Measurements from ENCODE around the gene GRM4. TPM values are rescaled to one million over a fixed set of nuclear protein-coding genes. Genes with fewer than 3 reads are reported as not detected.

GRM4 gene
- total RNA-seq, 1 experiment from 2014 or later = not detected

DNA sequence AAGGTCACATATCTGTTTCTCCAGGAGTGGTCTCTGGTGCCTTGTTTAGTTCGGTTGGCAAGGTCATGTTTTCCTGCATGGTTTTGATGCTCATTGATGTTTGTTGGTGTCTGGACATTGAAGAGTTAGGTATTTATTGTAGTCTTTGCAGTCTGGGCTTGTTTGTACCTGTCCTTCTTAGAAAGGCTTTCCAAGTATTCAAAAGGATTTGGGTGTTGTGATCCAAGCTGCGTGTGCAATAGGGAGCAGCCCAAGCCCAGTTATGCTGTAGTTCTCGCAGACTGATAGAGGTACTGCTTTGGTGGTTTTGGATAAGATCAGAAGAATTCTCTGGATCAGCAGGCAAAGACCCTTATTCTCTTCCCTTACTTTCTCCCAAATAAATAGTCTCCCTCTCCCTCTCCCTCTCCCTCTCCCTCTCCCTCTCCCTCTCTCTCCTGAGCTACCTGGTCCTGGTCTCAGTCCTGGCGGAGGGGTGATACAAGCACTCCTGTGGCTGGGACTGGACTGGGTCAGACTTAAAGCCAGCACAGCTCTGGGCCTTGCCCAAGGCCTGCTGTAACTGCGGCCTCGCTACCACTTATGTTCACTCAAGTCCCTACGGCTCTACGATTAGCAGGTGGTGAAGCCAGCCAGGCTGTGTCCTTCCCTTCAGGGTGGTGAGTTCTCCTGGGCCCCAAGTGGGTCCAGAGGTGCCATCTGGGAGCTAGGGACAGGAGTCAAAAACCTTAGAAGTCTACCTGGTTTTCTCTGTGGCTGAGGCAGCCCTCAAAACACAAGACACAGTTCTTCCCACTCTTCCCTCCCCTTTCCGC is 27.3 kb upstream of the GRM4 start:
- no peaks in the 10 kb centered on the region for H3K9me3 ChIP-seq (ENCODE audit: insufficient read depth, low read depth)
- no peak for DNase-seq
- ChIA-PET POLR2A (ENCODE audit: unreplicated experiment) (no interaction called here), CTCF (no interaction called here)
- H3K27ac ChIP-seq = no peak overlapping the region
- no peaks in the 10 kb centered on the region for H3K27me3 ChIP-seq (ENCODE audit: insufficient read depth, low read depth)
- intact Hi-C loops (cut with micrococcal nuclease; ENCODE audit: unreplicated experiment) = no loop called here
- H3K4me3 ChIP-seq = no peak overlapping the region
- no TSS peak for BruUV-seq (replicated peaks)
- no peaks in the 10 kb centered on the region for H3K36me3 ChIP-seq (ENCODE audit: low read depth)
- TF ChIP-seq CTCF (conservative IDR thresholded peaks at IDR 0.05) (no peak), EZH2 (IDR thresholded peaks at IDR 0.05; ENCODE audit: low read depth) (no peak)
- H3K4me1 ChIP-seq (replicated peaks; ENCODE audit: insufficient read depth) = peaks cover 10% of the 10 kb centered on the region
- H2AFZ ChIP-seq = no peak overlapping the region
- H3K79me2 ChIP-seq (ENCODE audit: low read depth) = no peaks in the 10 kb centered on the region
- 0 out of 2 replicates have a peak, but pooled peaks cover 3% of the 10 kb centered on the region for H3F3A ChIP-seq (ENCODE audit: insufficient read depth, low read depth)
- H3K4me2 ChIP-seq = no peak overlapping the region
- H3K9me2 ChIP-seq (ENCODE audit: insufficient read depth) = no peaks in the 10 kb centered on the region
- H4K20me1 ChIP-seq (ENCODE audit: insufficient read depth) = no peaks in the 10 kb centered on the region

- Histone ChIP-seq H3F3A (ENCODE audit: insufficient read depth, low read depth) (0 out of 2 replicates have a peak, but pooled peaks cover 3% of the 10 kb centered on the region), H3K4me2 (no peak overlapping the region), H3K27me3 (ENCODE audit: insufficient read depth, low read depth) (no peaks in the 10 kb centered on the region), H3K4me1 (replicated peaks; ENCODE audit: insufficient read depth) (no peaks in the 10 kb centered on the region), H3K36me3 (ENCODE audit: low read depth) (no peaks in the 10 kb centered on the region), H2AFZ (no peak overlapping the region), H3K79me2 (ENCODE audit: low read depth) (no peaks in the 10 kb centered on the region), H3K9me3 (ENCODE audit: insufficient read depth, low read depth) (no peaks in the 10 kb centered on the region), H3K4me3 (no peak overlapping the region), H3K27ac (no peak overlapping the region), H4K20me1 (ENCODE audit: insufficient read depth) (no peaks in the 10 kb centered on the region), H3K9me2 (ENCODE audit: insufficient read depth) (no peaks in the 10 kb centered on the region)
- intact Hi-C loops (cut with micrococcal nuclease; ENCODE audit: unreplicated experiment) = no loop called here
- ChIA-PET CTCF (no interaction called here), POLR2A (ENCODE audit: unreplicated experiment) (no interaction called here)
- TF ChIP-seq EZH2 (IDR thresholded peaks at IDR 0.05; ENCODE audit: low read depth) (no peak), CTCF (conservative IDR thresholded peaks at IDR 0.05) (no peak)
- DNase-seq = no peak
- no TSS peak for BruUV-seq (replicated peaks)
Observed at GRCh38 chr6:34170346-34170745, 24.5 kb upstream of the GRM4 start.

DNA sequence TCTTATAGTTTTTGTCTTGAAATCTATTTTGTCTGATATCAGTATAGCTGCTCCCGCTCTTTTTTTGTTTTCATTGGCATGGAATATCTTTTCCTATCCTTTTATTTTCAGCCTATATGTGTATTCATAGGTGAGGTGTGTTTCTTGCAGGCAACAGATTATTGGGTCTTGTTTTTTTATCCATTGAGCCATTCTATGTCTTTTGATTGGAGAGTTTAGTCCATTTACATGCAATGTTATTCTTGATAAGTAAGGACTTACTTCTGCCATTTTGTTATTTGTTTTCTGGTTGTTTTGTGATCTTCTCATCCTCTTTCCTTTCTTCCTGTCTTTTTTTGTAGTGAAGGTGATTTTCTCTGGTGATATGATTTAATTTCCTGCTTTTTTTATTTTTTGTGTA is 24.0 kb upstream of the GRM4 start:
- TF ChIP-seq EZH2 (IDR thresholded peaks at IDR 0.05; ENCODE audit: low read depth) = no peak
- no peak for TF ChIP-seq CTCF (conservative IDR thresholded peaks at IDR 0.05)
- Histone ChIP-seq H3K36me3 (ENCODE audit: low read depth) (no peaks in the 10 kb centered on the region), H3K4me1 (replicated peaks; ENCODE audit: insufficient read depth) (no peaks in the 10 kb centered on the region), H3K4me3 (no peak overlapping the region), H3K27ac (no peak overlapping the region), H3K9me2 (ENCODE audit: insufficient read depth) (no peaks in the 10 kb centered on the region), H4K20me1 (ENCODE audit: insufficient read depth) (no peaks in the 10 kb centered on the region), H3K9me3 (ENCODE audit: insufficient read depth, low read depth) (no peaks in the 10 kb centered on the region), H3F3A (ENCODE audit: insufficient read depth, low read depth) (no peaks in the 10 kb centered on the region; the same call in 1 of the 2 replicates), H2AFZ (no peak overlapping the region), H3K79me2 (ENCODE audit: low read depth) (no peaks in the 10 kb centered on the region), H3K4me2 (no peak overlapping the region), H3K27me3 (ENCODE audit: insufficient read depth, low read depth) (no peaks in the 10 kb centered on the region)
- no peak for DNase-seq
- intact Hi-C loops (cut with micrococcal nuclease; ENCODE audit: unreplicated experiment) = no loop called here
- no TSS peak for BruUV-seq (replicated peaks)
- ChIA-PET CTCF (no interaction called here), POLR2A (ENCODE audit: unreplicated experiment) (no interaction called here)

All from PC-9 (cell line).